Pancreas (tissue), 10 donors: ENCODE results near the gene IQGAP2. TPM values are rescaled to one million over a fixed set of nuclear protein-coding genes. Genes with fewer than 3 reads are reported as not detected.

Experiments
- ATAC-seq, 4 donors: fragments of 200-7000 bp; cut with Tn5 transposase; one replicate each; pipeline versions ENCODE4 v1.8.0 to v1.9.1; 2020; ENCODE audit warnings: mild to moderate bottlenecking in 4 of 4, moderate library complexity in 4 of 4
- DNase-seq, 6 donors: peaks; one replicate each; pipeline ENCODE4 v3.0.0-alpha.2; 2020
- FAIRE-seq: peaks from 2 replicates; lab custom pipeline; 2012; peaks lifted over from hg19 to GRCh38; lab: Jason Lieb, UNC
- H3K27ac ChIP-seq, 4 donors: fragments of 200-600 bp; sonication (generic); 1 replicate in 3 of 4; 2 replicates in 1 of 4; pipeline versions ENCODE4 v1.5.0 to v1.8.0; 2020
- H3K27me3 ChIP-seq, 4 donors: fragments of 200-600 bp; one replicate each; pipeline ENCODE4 v1.8.0; 2021
- H3K36me3 ChIP-seq, 3 donors: fragments of 200-600 bp; sonication (generic) in 1 of 3; one replicate each; pipeline versions ENCODE4 v1.5.0 to v1.8.0; 2020 to 2021
- H3K4me1 ChIP-seq, 3 donors: fragments of 200-600 bp; one replicate each; pipeline ENCODE4 v1.8.0; 2021
- H3K4me3 ChIP-seq, 4 donors: fragments of 200-600 bp; sonication (generic) in 2 of 4; one replicate each; pipeline versions ENCODE4 v1.5.0 to v1.8.0; 2020 to 2021
- H3K9me3 ChIP-seq, 4 donors: fragments of 200-600 bp; one replicate each; pipeline ENCODE4 v1.8.0; 2021
- WGBS, 2 donors: extraction: QIAGEN DNeasy Blood & Tissue Kit; methylation state at CpG; one replicate each; pipeline ENCODE4 v1.1.7; 2013; 5-methylcytosine and 5-hydroxymethylcytosine counted together
- intact Hi-C, 3 donors: fragments of 100-400 bp; cut with DNase I; formaldehyde crosslinking; loops; one replicate each; pipeline versions ENCODE4 v1.11.1 to v1.14.2; 2022
- polyA plus RNA-seq, 2 donors: library from polyadenylated mRNA; stranded (reverse); fragments of 200-250 nt; gene quantifications; one replicate each; pipeline ENCODE4 v1.2.3, GENCODE V29; 2013
- total RNA-seq, 6 donors: library from RNA; stranded (reverse); fragmentation: NEBNext Ultra II Directional in 4 of 6; extraction: Animal tissue kit (Norgen Biotek cat#: 25700) in 4 of 6; gene quantifications; one replicate each; pipeline versions ENCODE4 v1.2.1 to v1.2.4, GENCODE V29; 2021 to 2023
- TF ChIP-seq, protein P1 (sequence below), 4 donors: fragments of 200-600 bp; sonication (generic) in 3 of 4; IDR thresholded peaks; one replicate each; pipeline versions ENCODE4 v1.5.0 to v1.8.0; 2021; ENCODE audit warnings: antibody characterized with exemption in 4 of 4
- donor health status: healthy with polysubstance abuse.
- donor health status: DM: no; HTN: no; CAD: no; lungs with moderate emphysema.
- donor health status: DM: no; HTN: no; CAD: no.
- donor health status: control.
- donor health status: control.
- donor health status: Bipolar disorder and iron deficiency.
- donor health status: DM: yes; HTN: yes; CAD: no.
- donor health status: DM: no; HTN: no; CAD: no.
- donor health status: DM: no; HTN: no; CAD: no.
- donor health status: DM: yes; HTN: yes; CAD: no.

The IQGAP2 gene
- total and polyA plus RNA-seq, 8 donors = 14.4 to 54.0 (median 35.2) TPM

DNA sequence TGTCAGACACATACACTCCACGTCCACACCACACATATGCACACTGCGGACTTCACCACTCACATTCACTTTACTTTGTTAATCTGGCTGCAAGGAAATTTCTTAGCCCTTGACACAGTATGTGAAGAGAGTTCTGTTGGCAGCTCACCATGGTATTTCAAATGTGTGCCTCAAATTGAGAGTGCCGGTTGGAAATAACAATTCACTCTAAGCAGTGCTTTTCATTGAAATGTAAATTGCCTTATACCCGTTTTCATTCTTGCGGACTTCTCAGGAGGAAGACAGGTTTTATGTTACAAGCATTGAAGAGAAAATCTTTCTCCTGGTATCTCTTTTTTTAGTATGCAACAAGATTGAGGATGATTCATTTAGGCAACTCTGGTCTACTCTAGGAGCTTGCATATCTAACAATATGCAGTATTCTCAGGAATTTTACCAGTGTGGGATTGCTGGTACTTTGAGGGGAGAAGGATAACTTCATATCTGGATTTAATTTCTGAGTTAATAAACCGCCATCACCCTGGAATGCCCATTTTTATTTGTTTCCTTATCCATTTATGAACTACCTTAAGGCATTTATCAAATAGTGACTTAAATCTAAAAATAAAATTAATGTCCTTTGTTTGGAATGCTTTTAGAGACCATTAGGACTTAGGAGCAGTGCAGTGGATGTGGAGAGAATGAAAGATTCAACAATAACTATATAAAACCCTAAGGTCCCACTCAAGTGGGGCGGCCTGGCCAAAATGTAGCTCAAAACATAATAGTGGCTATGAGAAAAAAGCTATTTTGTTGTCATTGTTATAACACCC is 87.0 kb downstream of the IQGAP2 start:
- H3K4me3 ChIP-seq = no peak overlapping the region
- no peaks in the 10 kb centered on the region for H3K27me3 ChIP-seq
- no peak for FAIRE-seq
- no peak for ATAC-seq
- DNase-seq = no peak
- TF ChIP-seq, protein P1, sequence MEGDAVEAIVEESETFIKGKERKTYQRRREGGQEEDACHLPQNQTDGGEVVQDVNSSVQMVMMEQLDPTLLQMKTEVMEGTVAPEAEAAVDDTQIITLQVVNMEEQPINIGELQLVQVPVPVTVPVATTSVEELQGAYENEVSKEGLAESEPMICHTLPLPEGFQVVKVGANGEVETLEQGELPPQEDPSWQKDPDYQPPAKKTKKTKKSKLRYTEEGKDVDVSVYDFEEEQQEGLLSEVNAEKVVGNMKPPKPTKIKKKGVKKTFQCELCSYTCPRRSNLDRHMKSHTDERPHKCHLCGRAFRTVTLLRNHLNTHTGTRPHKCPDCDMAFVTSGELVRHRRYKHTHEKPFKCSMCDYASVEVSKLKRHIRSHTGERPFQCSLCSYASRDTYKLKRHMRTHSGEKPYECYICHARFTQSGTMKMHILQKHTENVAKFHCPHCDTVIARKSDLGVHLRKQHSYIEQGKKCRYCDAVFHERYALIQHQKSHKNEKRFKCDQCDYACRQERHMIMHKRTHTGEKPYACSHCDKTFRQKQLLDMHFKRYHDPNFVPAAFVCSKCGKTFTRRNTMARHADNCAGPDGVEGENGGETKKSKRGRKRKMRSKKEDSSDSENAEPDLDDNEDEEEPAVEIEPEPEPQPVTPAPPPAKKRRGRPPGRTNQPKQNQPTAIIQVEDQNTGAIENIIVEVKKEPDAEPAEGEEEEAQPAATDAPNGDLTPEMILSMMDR (IDR thresholded peaks at IDR 0.05) = no peak
- peaks cover 0 to 26% (median 21%) of the 10 kb centered on the region in 3 donors for H3K4me1 ChIP-seq
- 93 to 94% methylated on average over 7 of the region's 7 CpGs for WGBS, 2 donors
- H3K27ac ChIP-seq = no peak overlapping the region
- intact Hi-C loops = no loop called here
- H3K36me3 ChIP-seq = no peaks in the 10 kb centered on the region
- no peaks in the 10 kb centered on the region for H3K9me3 ChIP-seq

DNA sequence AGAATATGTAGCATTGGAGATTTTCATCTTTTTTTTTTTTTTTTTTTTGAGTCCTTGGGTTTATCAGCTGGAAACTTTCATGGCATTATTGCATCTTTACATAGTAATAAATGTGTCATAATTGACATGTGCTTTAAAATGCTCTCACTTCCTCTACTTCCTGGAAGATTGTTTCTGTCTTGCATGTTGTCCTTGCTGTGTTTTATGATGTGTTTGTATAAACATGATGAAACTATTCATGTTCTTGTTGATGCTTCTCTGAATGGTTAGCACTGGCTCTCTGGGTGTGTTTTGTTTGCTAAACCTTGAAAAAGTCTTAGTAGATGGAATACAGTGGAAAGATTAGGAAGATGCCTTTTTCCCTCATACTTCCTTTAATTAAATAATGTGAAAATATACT is 87.9 kb downstream of the IQGAP2 start:
- TF ChIP-seq, protein P1 (IDR thresholded peaks at IDR 0.05) = no peak
- intact Hi-C loops = no loop called here
- FAIRE-seq (peak; percentile 17), ATAC-seq (peak in 2 of 4 donors; percentile 29 to 30), DNase-seq (no peak)
- H3K9me3 ChIP-seq = no peaks in the 10 kb centered on the region
- H3K4me3 ChIP-seq = no peak overlapping the region
- H3K27me3 ChIP-seq = no peaks in the 10 kb centered on the region
- H3K4me1 ChIP-seq = peaks cover 0 to 23% (median 17%) of the 10 kb centered on the region in 3 donors
- H3K36me3 ChIP-seq = no peaks in the 10 kb centered on the region
- H3K27ac ChIP-seq = no peak overlapping the region

DNA sequence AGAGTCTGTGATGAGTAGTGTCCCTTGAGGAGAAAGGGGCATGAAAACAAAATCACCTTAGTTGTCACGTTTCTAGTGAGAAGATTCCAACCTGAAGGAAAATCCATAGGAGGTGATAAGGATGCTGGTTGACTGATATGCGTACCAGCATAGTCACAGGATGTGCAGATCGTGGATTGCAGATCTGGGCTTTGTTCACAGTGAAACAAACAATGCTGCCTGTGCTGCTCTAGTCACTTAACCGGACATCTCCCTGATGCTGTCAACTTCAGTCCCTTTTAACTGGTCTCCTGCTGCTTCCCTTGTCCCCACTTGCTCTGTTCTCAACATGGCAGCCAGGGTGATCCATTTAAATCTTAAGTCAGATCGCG is 89.7 kb downstream of the IQGAP2 start:
- H3K4me1 ChIP-seq = peaks cover 0 to 19% (median 15%) of the 10 kb centered on the region in 3 donors
- TF ChIP-seq, protein P1 (IDR thresholded peaks at IDR 0.05) = no peak
- no peaks in the 10 kb centered on the region for H3K36me3 ChIP-seq
- ATAC-seq (no peak), FAIRE-seq (no peak), DNase-seq (no peak)
- H3K27me3 ChIP-seq = no peaks in the 10 kb centered on the region
- 84 to 85% methylated on average over 6 of the region's 6 CpGs for WGBS, 2 donors
- intact Hi-C loops = no loop called here
- H3K27ac ChIP-seq = no peak overlapping the region
- H3K9me3 ChIP-seq = no peaks in the 10 kb centered on the region
- no peak overlapping the region for H3K4me3 ChIP-seq

DNA sequence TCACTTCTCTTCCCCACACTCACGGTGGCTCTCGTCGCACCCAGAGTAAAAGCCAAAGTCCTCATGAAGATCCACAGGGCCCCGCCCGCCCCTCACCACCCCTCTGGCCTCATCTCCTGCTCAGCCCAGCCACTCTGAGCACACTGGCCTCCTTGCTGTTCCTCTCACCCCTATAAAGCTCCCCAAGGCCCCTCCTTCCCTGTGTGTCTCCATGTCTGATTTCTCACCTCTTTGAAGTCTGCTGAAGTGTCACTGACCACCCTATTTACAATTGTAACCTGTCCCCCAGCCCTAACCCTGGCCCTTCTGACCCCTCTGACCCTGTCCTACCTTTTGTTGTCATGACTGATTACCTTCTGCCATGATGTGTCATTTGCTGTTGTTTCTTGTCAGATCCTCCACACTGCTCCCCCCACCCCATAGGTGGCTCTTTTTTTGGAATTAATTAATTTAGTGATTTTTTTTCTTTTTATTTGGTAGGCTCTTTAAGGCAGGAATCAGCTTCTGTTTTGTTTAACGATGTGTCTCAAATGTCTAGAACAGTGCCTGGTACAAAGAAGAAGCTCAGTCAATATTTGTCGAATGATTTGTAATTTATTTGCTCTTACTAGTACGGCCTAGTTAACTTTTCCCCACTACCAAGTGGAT is 90.2 kb downstream of the IQGAP2 start:
- ATAC-seq (no peak), FAIRE-seq (no peak)
- peaks cover 2 to 19% (median 15%) of the 10 kb centered on the region in 3 donors for H3K4me1 ChIP-seq

More for the DNA sequence above, 90.2 kb downstream of the IQGAP2 start:
- no peak for DNase-seq
- no peaks in the 10 kb centered on the region for H3K36me3 ChIP-seq
- no peaks in the 10 kb centered on the region for H3K27me3 ChIP-seq
- H3K9me3 ChIP-seq = no peaks in the 10 kb centered on the region
- no peak overlapping the region for H3K27ac ChIP-seq
- TF ChIP-seq, protein P1 (IDR thresholded peaks at IDR 0.05) = no peak
- 74% methylated on average over 8 of the region's 8 CpGs for WGBS, 2 donors
- intact Hi-C loops = no loop called here
- no peak overlapping the region for H3K4me3 ChIP-seq
